Hepatocyte (in vitro differentiated cells): ENCODE data around the gene PDE1C. TPM values are rescaled to one million over a fixed set of nuclear protein-coding genes. Genes with fewer than 3 reads are reported as not detected.

Experiments
- DNase-seq: peaks from one replicate; pipeline ENCODE4 v3.0.0-alpha.2; 2016; ENCODE audit warnings: low spot score
- H2AFZ ChIP-seq: fragments of 200-600 bp; sonication (generic); 2 replicates; pipeline ENCODE4 v1.6.0; 2016; ENCODE audit warnings: antibody characterized with exemption, mild to moderate bottlenecking
- H3K27ac ChIP-seq: fragments of 200-600 bp; sonication (generic); 2 replicates; pipeline ENCODE4 v1.5.1; 2016; ENCODE audit warnings: mild to moderate bottlenecking
- H3K27me3 ChIP-seq: fragments of 200-600 bp; sonication (generic); 2 replicates; pipeline ENCODE4 v1.6.1; 2016
- H3K36me3 ChIP-seq: fragments of 200-600 bp; sonication (generic); replicated peaks from 2 replicates; pipeline ENCODE4 v1.5.1; 2016; ENCODE audit warnings: low read depth; ENCODE audit not compliant: insufficient read depth
- H3K4me1 ChIP-seq: fragments of 200-600 bp; sonication (generic); 2 replicates; pipeline ENCODE4 v1.5.1; 2016; ENCODE audit warnings: mild to moderate bottlenecking, moderate library complexity; ENCODE audit not compliant: insufficient read depth
- H3K4me2 ChIP-seq: fragments of 200-600 bp; sonication (generic); 2 replicates; pipeline ENCODE4 v1.6.0; 2016
- H3K4me3 ChIP-seq: fragments of 200-600 bp; sonication (generic); 2 replicates; pipeline ENCODE4 v1.5.1; 2016; ENCODE audit warnings: mild to moderate bottlenecking
- H3K79me2 ChIP-seq: fragments of 200-600 bp; sonication (generic); 2 replicates; pipeline ENCODE4 v1.6.0; 2017; ENCODE audit warnings: mild to moderate bottlenecking
- H3K9me2 ChIP-seq: fragments of 200-600 bp; sonication (generic); replicated peaks from 2 replicates; pipeline ENCODE4 v1.6.0; 2017; ENCODE audit warnings: mild to moderate bottlenecking; ENCODE audit not compliant: insufficient read depth
- H3K9me3 ChIP-seq: fragments of 200-600 bp; sonication (generic); 2 replicates; pipeline ENCODE4 v1.5.1; 2016; ENCODE audit warnings: low read depth, mild to moderate bottlenecking
- H4K20me1 ChIP-seq: fragments of 200-600 bp; sonication (generic); 2 replicates; pipeline ENCODE4 v1.6.0; 2016; ENCODE audit warnings: mild to moderate bottlenecking; ENCODE audit not compliant: insufficient read depth, poor library complexity, severe bottlenecking
- EZH2 ChIP-seq: fragments of 200-600 bp; sonication (generic); IDR thresholded peaks from 2 replicates; pipeline ENCODE4 v1.6.1; 2016; ENCODE audit warnings: antibody characterized with exemption, mild to moderate bottlenecking, borderline replicate concordance
- EZH2phosphoT487 ChIP-seq: fragments of 200-600 bp; sonication (generic); IDR thresholded peaks from one replicate; pipeline ENCODE4 v1.6.1; 2018; ENCODE audit warnings: antibody characterized with exemption, mild to moderate bottlenecking, low read depth, moderate library complexity; ENCODE audit not compliant: unreplicated experiment, severe bottlenecking
- WGBS: methylation state at CpG from one replicate; pipeline ENCODE4 v1.1.6; 2016; ENCODE audit warnings: low lambda C conversion rate; ENCODE audit errors: missing lambda C conversion rate; 5-methylcytosine and 5-hydroxymethylcytosine counted together
- polyA plus RNA-seq: library from polyadenylated mRNA; unstranded; fragments of >200 nt; fragmentation: Nextera tagmentation; extraction: Ambion mirVana; gene quantifications from 2 replicates; pipeline ENCODE4 v1.2.1, GENCODE V29; 2016
- total RNA-seq: library from RNA; depleted of rRNA; stranded (reverse); fragments of >200 nt; gene quantifications from 2 replicates; pipeline ENCODE4 v1.2.3, GENCODE V29; 2014
- TF ChIP-seq, protein P1 (sequence below): fragments of 200-600 bp; sonication (generic); IDR thresholded peaks from 2 replicates; pipeline ENCODE4 v1.5.1; 2016; ENCODE audit warnings: antibody characterized with exemption, mild to moderate bottlenecking; ENCODE audit not compliant: poor library complexity

Gene PDE1C
- total and polyA plus RNA-seq, 2 experiments from 2014 or later, result 1.8 to 5.0 TPM

DNA sequence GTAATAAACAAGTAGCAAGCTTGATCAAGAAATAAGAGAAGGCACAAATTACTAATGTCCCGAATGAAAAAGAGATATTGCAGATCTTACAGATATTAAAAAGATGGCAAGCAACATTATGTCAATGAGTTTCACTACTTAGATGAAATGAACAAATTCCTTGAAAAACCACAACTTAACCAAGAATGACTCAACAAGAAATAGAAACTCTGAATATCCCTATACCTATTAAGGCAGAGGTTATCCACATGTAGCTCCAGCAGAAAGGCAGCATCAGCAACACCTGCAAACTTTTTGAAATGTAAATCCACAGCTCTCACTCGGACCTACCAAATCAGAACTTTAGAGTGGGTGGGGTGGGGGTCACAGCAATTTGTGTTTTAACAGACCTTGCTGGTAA lies 33.6 kb downstream of the PDE1C start:
- TF ChIP-seq EZH2 (no peak), EZH2phosphoT487 (no peak)
- TF ChIP-seq, protein P1, sequence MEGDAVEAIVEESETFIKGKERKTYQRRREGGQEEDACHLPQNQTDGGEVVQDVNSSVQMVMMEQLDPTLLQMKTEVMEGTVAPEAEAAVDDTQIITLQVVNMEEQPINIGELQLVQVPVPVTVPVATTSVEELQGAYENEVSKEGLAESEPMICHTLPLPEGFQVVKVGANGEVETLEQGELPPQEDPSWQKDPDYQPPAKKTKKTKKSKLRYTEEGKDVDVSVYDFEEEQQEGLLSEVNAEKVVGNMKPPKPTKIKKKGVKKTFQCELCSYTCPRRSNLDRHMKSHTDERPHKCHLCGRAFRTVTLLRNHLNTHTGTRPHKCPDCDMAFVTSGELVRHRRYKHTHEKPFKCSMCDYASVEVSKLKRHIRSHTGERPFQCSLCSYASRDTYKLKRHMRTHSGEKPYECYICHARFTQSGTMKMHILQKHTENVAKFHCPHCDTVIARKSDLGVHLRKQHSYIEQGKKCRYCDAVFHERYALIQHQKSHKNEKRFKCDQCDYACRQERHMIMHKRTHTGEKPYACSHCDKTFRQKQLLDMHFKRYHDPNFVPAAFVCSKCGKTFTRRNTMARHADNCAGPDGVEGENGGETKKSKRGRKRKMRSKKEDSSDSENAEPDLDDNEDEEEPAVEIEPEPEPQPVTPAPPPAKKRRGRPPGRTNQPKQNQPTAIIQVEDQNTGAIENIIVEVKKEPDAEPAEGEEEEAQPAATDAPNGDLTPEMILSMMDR, result no peak
- H3K79me2 ChIP-seq, result no peaks in the 10 kb centered on the region
- H3K4me2 ChIP-seq, result no peak overlapping the region

DNA sequence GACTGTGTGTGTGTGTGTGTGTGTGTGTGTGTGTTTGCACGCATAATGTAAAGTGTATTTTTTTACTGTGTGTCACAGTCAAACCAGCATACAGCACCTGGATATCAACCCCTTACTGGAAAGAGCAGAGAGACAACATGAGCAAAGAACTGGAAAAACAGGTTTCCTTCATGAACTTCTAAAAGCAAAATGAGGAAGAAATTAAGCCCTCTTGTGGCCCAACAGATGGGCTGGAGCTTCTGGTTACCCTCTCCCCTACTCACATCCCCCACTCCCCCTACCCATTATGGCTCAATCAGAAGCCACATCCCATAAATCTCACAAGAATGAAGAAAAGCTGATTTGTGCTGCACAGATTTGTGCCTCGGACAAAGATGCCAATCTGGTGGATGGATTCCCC lies 36.2 kb downstream of the PDE1C start:
- no peaks in the 10 kb centered on the region for H3K9me2 ChIP-seq
- no peaks in the 10 kb centered on the region for H3K4me1 ChIP-seq
- H4K20me1 ChIP-seq, result no peaks in the 10 kb centered on the region
- no peak overlapping the region for H3K4me3 ChIP-seq
- H3K79me2 ChIP-seq, result no peaks in the 10 kb centered on the region
- no peaks in the 10 kb centered on the region for H3K27me3 ChIP-seq
- no peaks in the 10 kb centered on the region for H3K9me3 ChIP-seq
- no peak overlapping the region for H2AFZ ChIP-seq
- H3K27ac ChIP-seq, result no peak overlapping the region
- peak; percentile 23 for DNase-seq
- TF ChIP-seq EZH2 (no peak), EZH2phosphoT487 (no peak)
- TF ChIP-seq, protein P1, result no peak
- no peak overlapping the region for H3K4me2 ChIP-seq
- H3K36me3 ChIP-seq, result no peaks in the 10 kb centered on the region
- WGBS, result 80% methylated on average over 2 of the region's 2 CpGs

More for the DNA sequence above, 33.6 kb downstream of the PDE1C start:
- Histone ChIP-seq H3K9me2 (no peaks in the 10 kb centered on the region), H3K4me3 (no peak overlapping the region), H3K36me3 (no peaks in the 10 kb centered on the region), H2AFZ (no peak overlapping the region), H3K9me3 (no peaks in the 10 kb centered on the region), H3K27ac (no peak overlapping the region), H3K4me1 (peaks cover 4% of the 10 kb centered on the region), H3K27me3 (no peaks in the 10 kb centered on the region), H4K20me1 (no peaks in the 10 kb centered on the region)
- WGBS, result 80% methylated on average over 2 of the region's 2 CpGs
- DNase-seq, result no peak

DNA sequence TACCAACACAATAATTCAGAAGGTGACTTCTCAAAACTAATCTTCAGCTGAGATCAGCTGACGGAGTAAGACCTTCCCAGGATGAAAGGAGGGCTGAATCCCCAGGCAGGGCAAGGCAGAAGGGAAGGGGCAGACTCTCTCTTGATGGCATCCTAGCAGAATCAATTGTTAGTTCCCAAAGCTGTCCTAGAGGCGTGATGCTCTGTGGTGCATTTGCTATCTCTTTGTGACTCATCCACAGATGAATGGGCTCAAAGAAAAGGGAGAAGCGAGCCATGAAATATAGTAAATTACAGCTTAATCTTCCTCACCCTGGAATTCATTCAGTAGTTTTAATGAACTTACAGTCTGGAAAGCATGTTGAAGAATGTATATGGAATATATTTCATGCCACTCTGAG lies 37.2 kb downstream of the PDE1C start:
- Histone ChIP-seq H3K9me2 (no peaks in the 10 kb centered on the region), H3K27me3 (no peaks in the 10 kb centered on the region), H2AFZ (no peak overlapping the region), H3K27ac (no peak overlapping the region), H3K36me3 (no peaks in the 10 kb centered on the region), H3K4me3 (no peak overlapping the region), H4K20me1 (no peaks in the 10 kb centered on the region), H3K4me1 (no peaks in the 10 kb centered on the region), H3K4me2 (no peak overlapping the region), H3K9me3 (no peaks in the 10 kb centered on the region), H3K79me2 (no peaks in the 10 kb centered on the region)
- 74% methylated on average over 3 of the region's 3 CpGs for WGBS
- TF ChIP-seq EZH2phosphoT487 (no peak), EZH2 (no peak)
- TF ChIP-seq, protein P1, result no peak
- DNase-seq, result no peak

DNA sequence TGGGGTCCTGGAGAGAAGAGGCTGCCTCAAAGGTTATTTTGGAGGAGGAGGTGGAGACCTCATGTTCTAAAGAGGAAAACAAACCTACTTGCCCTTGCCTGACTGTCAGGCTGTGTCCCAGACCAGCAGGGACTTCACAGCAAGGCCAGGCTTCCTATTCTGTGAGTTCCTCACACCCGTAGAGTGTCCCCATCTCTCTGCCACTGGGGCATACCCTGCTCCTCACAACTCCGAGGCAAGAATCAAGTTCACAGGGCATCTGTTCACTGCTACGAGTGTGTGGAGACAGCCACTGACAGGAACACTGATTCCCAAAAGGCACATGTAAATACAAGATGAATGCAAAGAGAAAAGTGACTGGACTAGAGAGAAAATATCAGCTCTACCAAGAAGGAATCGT lies 38.0 kb downstream of the PDE1C start:
- H3K27me3 ChIP-seq, result no peaks in the 10 kb centered on the region
- H3K9me2 ChIP-seq, result no peaks in the 10 kb centered on the region
- H3K4me1 ChIP-seq, result no peaks in the 10 kb centered on the region
- H3K9me3 ChIP-seq, result no peaks in the 10 kb centered on the region
- H2AFZ ChIP-seq, result no peak overlapping the region
- DNase-seq, result no peak
- TF ChIP-seq, protein P1, result no peak
- no peak for TF ChIP-seq EZH2phosphoT487
- no peak for TF ChIP-seq EZH2
- H3K4me2 ChIP-seq, result no peak overlapping the region
- H3K4me3 ChIP-seq, result no peak overlapping the region
- no peaks in the 10 kb centered on the region for H3K79me2 ChIP-seq
- H3K36me3 ChIP-seq, result no peaks in the 10 kb centered on the region
- H3K27ac ChIP-seq, result no peak overlapping the region
- 87% methylated on average over 4 of the region's 4 CpGs for WGBS
- no peaks in the 10 kb centered on the region for H4K20me1 ChIP-seq
